NCI-H2227 (cell line): ENCODE results near the gene GLCE.
A peak's percentile ranks its signal among the peaks of the same experiment; 100 is the strongest.

ENCODE experiments used
- DNase-seq: peaks from one replicate; lab custom pipeline; 2025; ENCODE audit not compliant: unreplicated experiment; lab: John Stamatoyannopoulos, UW

GLCE gene

GRCh38 chr15:69200832-69201745 is 40.7 kb downstream of the GLCE start:
- DNase-seq: no peak

GRCh38 chr15:69206079-69206478 is 45.6 kb downstream of the GLCE start:
- no peak for DNase-seq

GRCh38 chr15:69209661-69210060 is 49.2 kb downstream of the GLCE start:
- no peak for DNase-seq

- no peak for DNase-seq
Observed at GRCh38 chr15:69210574-69210973, 50.1 kb downstream of the GLCE start.

DNA sequence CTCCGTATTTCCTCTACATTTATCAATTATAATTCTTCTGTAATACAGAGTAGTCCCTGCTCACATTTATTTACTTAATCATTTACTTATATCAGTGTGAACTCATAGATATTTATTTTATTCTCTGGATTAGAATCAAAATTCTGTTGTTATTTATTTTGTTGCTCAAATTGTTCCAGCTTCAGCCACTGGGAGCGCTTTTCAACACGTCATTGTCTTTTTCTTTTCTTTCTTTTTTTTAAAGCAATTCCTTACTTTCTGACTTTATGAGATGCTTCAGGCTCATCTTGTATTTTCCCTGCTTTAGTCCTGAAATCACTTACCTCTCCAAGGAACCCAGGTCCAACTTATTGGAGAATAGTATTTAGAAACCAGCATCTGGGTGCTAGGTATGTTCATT is 53.4 kb downstream of the GLCE start:
- DNase-seq: no peak

DNA sequence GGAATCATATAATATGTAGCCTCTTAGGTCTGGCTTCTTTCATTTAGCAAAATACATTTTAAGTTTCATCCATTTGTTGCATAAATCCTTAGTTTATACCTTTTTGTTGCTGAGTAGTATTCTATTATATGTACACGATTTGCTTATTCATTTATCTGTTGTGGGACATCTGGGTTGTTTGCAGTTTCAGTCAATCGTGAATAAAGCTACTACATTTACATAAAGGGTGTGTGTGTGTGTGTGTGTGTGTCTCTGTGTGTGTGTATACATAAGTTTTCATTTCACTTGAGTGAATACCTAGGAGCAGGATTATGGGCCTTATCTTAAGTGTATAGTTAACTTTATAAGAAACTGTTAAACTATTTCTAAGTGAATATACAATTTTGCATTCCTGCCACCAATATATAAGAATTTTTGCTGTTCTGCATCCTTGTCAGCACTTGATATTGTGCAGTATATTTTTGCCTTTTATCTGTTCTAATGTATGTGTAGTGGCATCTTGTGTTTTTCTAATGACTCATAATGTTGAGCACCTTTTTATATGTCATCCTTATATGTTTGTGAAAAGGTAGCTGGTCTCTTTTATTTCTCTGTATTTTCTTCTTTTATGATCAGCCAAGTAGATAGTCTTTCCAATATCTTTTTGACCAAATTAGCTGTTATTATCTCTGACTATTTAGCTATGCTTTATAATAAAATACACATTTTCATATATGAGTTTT is 55.0 kb downstream of the GLCE start:
- DNase-seq: no peak

GRCh38 chr15:69217381-69217780 is 56.9 kb downstream of the GLCE start:
- no peak for DNase-seq

- no peak for DNase-seq
Observed at GRCh38 chr15:69219690-69220089, 59.3 kb downstream of the GLCE start.

- no peak for DNase-seq
Observed at GRCh38 chr15:69222002-69222474, 61.6 kb downstream of the GLCE start.

DNA sequence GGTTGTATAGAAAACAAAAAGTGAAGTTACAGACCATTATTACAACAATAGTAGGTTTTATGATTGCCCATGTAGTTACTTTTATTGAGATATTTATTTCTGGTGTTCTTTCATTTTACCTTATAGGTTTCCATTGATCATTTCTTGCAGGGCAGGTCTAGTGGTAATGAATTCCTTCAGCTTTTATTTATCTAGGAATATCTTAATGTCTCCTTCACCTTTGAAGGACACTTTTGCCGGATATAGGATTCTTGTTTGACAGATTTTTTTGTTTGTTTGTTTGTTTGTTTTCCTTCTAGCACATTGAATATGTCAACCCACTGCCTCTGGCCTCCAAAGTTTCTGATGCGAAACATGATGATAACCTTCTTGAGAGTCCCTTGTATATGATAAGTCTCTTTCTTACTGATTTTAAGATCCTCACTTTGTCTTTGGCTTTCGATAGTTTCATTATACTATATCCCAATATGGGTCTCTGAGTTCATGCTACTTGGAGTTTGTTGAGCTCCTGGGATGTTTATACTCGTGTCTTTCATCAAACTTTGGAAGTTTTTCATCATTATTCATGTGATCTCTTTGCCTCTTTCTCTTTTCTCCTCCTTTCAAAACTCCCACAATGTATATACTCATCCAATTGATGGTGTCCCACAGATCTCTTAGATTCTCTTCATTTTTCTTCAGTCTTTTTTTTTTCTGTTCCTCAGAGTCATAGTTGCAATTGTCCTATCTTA is 62.8 kb downstream of the GLCE start:
- DNase-seq: no peak

GRCh38 chr15:69224383-69224782 is 63.9 kb downstream of the GLCE start:
- DNase-seq: no peak

DNA sequence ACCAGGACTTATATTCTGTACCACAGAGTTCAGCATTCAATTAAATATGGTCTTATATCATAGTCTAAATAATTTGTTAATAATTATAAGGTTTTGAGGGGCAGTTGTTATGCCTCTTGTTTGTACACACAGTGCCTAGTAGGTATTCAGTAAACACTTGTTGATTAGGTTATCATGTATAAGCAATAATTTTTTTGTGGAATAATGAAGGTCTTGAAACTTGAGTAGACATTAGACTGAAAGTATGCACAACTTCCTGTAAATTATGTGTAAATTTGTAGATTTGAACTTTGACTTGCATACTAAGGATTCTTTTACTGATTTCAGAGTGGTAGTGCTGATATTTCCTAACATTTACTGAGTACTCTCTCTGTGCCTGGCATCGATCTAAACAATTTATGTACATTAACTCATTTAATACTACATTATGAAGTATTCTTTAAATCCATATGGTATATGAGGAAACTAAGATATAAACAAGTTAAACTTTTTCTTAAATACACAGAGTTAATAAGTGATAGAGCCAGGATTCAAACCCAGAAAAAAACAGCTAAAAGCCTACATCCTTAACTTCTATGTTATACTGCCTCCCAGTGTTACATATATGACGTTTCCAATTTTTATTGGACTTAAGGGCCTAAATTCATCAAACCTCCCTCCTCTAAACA is 65.1 kb downstream of the GLCE start:
- DNase-seq: peak; percentile 42

DNA sequence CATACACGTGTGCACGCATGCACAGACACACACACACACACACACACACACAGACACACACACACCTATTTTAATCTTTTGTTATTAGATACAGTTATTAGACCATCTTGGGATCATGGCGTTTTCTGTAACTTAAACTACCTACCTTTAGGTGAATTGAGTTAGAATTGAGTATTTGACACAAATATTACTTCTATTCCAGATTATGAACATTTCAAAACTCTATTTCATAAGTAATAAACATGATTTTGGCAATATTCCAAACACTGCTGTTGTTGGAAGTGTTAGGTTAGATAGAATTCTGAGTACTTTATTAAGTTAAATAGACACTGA is 65.6 kb downstream of the GLCE start:
- no peak for DNase-seq

GRCh38 chr15:69232144-69232543 is 71.7 kb downstream of the GLCE start:
- no peak for DNase-seq

DNA sequence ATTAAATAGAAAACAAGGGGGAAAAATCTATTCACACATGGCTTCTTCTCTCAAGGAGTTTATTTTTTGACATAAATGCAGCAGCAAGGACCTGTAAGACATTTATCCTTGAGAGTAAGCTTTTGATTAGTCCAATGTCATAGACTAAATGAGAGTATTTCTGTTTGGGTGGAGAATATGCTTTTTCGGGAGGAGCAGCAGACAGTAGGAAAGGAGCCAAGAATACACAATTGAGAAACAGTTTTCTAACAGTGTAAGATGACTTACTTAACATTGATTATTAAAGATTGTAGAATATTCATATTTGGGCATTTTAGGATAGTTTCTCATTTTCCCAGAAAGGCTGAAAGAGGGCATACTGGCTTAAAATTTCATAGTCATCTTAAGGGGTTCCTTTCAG is 72.3 kb downstream of the GLCE start:
- no peak for DNase-seq

- no peak for DNase-seq
Observed at GRCh38 chr15:69234676-69235075, 74.2 kb downstream of the GLCE start.

GRCh38 chr15:69236505-69236904 is 76.1 kb downstream of the GLCE start:
- DNase-seq: no peak

- peak; percentile 13 for DNase-seq
Observed at GRCh38 chr15:69237718-69238117, 77.3 kb downstream of the GLCE start.

GRCh38 chr15:69244798-69245197 is 84.4 kb downstream of the GLCE start:
- no peak for DNase-seq

DNA sequence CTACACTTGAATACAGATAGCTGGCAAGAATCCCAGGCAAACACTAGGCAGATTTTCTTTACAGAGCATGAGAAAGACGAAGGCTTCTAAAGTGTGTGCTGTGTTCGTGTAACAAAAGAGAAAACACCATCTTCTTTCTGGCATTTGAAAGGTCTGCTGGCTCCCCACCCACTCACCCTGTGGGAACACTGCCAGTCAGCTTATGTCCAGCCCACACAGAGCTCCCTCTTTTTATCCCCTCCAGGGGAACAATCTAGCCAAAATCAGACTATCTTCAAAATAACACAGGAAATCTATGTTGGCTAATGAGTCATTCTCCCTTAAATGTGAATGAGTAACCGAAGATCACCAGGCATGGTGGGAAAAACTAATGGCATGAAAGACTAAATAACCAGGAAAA is 92.7 kb downstream of the GLCE start:
- DNase-seq: no peak

DNA sequence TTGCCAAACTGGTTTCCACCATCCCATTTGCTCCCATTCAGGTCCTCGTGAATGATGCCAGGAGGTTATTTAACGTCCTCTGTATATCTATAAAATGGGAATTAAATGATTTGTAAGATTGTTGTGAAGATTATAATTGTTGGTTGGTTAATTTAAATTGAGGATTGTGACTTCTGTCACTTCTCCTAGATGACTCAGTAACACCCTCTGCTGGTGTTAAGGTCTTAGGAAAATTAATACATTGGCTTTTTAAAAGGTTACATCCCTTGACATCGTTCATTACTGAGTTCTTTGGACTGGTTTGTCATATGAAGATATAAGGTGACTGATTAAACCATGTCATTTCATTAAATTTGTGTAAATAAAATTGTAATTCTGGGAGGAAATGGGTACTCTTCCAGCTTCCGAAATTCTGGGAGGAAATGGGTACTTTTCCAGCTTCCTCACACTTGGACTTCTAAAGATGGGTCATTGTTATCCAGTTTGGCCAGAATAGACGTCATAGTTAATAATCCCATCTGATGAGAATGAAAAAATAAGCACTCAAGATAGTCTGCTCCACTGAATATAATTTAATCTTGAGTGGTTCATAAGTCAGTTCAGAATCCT is 105.0 kb downstream of the GLCE start:
- DNase-seq: peak; percentile 20
